ENCODE results near the gene PLXNB1.
A peak's percentile ranks its signal among the peaks of the same experiment; 100 is the strongest.
"Not testable (repeated sequence)": the region's sequence is repeated elsewhere in the genome, so short reads cannot be mapped to it uniquely, and the experiment has no call there.

PLXNB1 gene

GRCh38 chr3:48465531-48466378, 35.9 kb upstream of the PLXNB1 start:
- peak; percentile 46 for DNase-seq (ENCODE audit: low read depth, low spot score)

- no peak for DNase-seq (ENCODE audit: low read depth, low spot score)
Measured at GRCh38 chr3:48465237-48465530, 35.3 kb upstream of the PLXNB1 start.

- DNase-seq (ENCODE audit: low read depth, low spot score), result no peak
Measured at GRCh38 chr3:48464713-48465221, 34.9 kb upstream of the PLXNB1 start.

GRCh38 chr3:48463703-48464102, 33.8 kb upstream of the PLXNB1 start:
- DNase-seq (ENCODE audit: low read depth, low spot score), result no peak

DNA sequence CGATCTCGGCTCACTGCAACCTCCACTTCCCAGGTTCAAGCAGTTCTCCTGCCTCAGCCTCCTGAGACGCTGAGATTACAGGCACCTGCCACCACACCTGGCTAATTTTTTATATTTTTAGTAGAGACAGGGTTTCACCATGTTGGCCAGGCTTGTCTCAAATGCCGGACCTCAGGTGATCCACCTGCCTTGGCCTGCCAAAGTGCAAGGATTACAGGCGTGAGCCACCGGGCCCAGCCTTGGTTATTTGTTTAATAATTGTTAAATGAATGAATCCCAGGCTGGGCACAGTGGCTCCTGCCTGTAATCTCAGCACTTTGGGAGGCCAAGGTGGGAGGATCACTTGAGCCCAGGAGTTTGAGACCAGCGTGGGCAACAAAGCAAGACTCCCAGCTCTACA, 31.9 kb upstream of the PLXNB1 start:
- DNase-seq (ENCODE audit: low read depth, low spot score), result not testable (repeated sequence)

GRCh38 chr3:48460517-48460902, 30.6 kb upstream of the PLXNB1 start:
- DNase-seq (ENCODE audit: low read depth, low spot score), result no peak

GRCh38 chr3:48459773-48460516, 30.1 kb upstream of the PLXNB1 start:
- no peak for DNase-seq (ENCODE audit: low read depth, low spot score)

DNA sequence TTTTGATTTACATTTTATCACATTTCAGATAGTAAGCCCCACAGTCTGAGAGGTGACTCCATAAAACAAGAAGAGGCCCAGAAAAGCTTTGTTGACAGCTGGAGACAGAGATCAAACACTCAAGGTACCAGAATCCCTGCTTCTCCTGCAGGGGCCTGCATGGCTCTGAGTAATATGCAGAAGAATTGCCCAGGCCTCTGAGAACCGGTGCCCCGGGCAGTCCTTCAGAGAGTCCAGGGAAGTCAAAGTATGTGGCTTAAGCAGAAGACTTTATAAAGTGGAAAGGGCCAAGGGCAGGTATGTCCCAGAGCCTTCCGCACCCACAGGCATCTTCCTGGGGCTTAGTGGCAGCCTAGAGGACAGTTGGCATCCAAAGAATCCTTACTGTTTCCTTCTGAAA, 29.4 kb upstream of the PLXNB1 start:
- DNase-seq (ENCODE audit: low read depth, low spot score), result no peak

DNA sequence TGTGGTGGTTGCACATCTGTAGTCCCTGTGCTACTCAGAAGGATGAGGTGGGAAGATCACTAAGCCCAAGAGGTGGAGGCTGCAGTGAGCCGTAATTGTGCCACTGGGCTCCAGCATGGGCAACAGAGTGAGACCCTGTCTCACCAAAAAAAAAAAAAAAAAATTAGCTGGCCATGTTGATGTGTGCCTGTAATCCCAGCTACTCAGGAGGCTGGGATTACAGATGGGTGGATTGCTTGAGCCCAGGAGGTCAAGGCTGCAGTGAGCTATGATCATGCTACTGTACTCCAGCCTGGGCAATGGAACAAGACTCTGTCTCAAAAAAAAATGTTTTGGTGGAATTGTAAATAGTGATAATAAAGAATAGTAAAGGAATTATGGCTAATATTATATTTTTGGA, 26.6 kb upstream of the PLXNB1 start:
- no peak for DNase-seq (ENCODE audit: low read depth, low spot score)

GRCh38 chr3:48451270-48451669, 21.4 kb upstream of the PLXNB1 start:
- no peak for DNase-seq (ENCODE audit: low read depth, low spot score)

- DNase-seq (ENCODE audit: low read depth, low spot score), result peak; percentile 59
Measured at GRCh38 chr3:48446425-48447193, 16.7 kb upstream of the PLXNB1 start, which contains the start of gene ATRIP. ATRIP (plus strand) TSS chr3:48446737; CDS start chr3:48446846, 109 bp downstream.

GRCh38 chr3:48446043-48446424, 16.1 kb upstream of the PLXNB1 start:
- no peak for DNase-seq (ENCODE audit: low read depth, low spot score)

- DNase-seq (ENCODE audit: low read depth, low spot score), result no peak
Measured at GRCh38 chr3:48445277-48445882, 15.5 kb upstream of the PLXNB1 start.

GRCh38 chr3:48441940-48442339, 12.1 kb upstream of the PLXNB1 start:
- no peak for DNase-seq (ENCODE audit: low read depth, low spot score)

GRCh38 chr3:48440590-48440958, 10.7 kb upstream of the PLXNB1 start:
- no peak for DNase-seq (ENCODE audit: low read depth, low spot score)

GRCh38 chr3:48439820-48440589, 10.1 kb upstream of the PLXNB1 start, which contains the start of the genes CCDC51 and TMA7:
CCDC51 (minus strand) TSS chr3:48440119; CDS start chr3:48435128, 4,991 bp downstream.
TMA7 (plus strand) TSS chr3:48440257; CDS start chr3:48440297, 40 bp downstream.
- peak; percentile 98 for DNase-seq (ENCODE audit: low read depth, low spot score)

DNA sequence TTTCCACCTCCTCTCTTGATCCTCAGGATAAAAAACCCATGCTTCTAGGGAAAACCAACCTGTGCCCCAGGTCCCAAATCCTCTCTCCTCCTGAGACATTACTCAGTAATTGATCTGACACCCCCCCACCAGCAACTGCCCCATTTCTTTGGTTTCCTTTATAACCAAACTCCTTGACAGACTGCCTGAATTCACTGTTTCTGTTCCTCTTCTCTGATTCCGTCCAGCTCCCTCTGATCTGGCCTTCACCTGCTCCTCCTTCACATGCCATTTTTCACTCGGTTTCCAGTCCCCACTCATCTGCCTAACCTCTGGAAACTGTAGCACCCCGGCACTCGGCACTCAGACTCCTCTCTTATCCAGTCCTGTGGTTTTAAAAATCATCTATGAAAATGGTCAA, 7.9 kb upstream of the PLXNB1 start:
- no peak for DNase-seq (ENCODE audit: low read depth, low spot score)

GRCh38 chr3:48436855-48437254, 7.0 kb upstream of the PLXNB1 start:
- DNase-seq (ENCODE audit: low read depth, low spot score), result no peak

DNA sequence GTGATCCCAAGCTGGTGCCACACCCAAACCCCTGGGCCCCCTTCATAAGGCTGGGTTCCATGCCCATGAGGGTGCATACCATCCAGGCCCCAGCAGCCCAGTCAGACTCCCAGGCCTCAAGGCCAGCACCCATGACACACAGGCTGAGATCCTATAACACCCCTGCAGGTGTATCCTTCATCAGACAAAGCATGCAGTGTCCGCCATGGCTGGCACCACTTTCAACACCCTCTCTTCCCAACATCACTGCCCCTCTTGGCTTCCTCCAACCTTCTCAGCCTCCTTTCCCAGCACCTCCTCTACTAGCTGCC, 6.5 kb upstream of the PLXNB1 start:
- no peak for DNase-seq (ENCODE audit: low read depth, low spot score)

- DNase-seq (ENCODE audit: low read depth, low spot score), result peak; percentile 76
Measured at GRCh38 chr3:48435774-48436476, 6.0 kb upstream of the PLXNB1 start.

Measured in activated naive CD8-positive, alpha-beta T cell treated with anti-CD3 and anti-CD28 coated beads, Interleukin-2, amount 50 U/mL, for 16 hours (primary cell).